K562 (cell line): ENCODE results near the gene DENND2A. TPM values are rescaled to one million over a fixed set of nuclear protein-coding genes. Genes with fewer than 3 reads are reported as not detected.

ENCODE experiments used
- ARHGAP35 ChIP-seq: fragments of 450-650 bp; IDR thresholded peaks from 2 replicates; pipeline ENCODE4 v1.6.1; 2018; ENCODE audit not compliant: partially characterized antibody
- C11orf30 ChIP-seq: fragments of 450-650 bp; IDR thresholded peaks from 2 replicates; pipeline ENCODE4 v1.6.1; 2016; ENCODE audit warnings: low read depth, mild to moderate bottlenecking
- CEBPB ChIP-seq: fragments of 450-650 bp; IDR thresholded peaks from 2 replicates; pipeline ENCODE4 v1.6.1; 2016; ENCODE audit warnings: missing genetic modification characterization, missing compliant biosample characterization
- E2F1 ChIP-seq: sonication (generic); formaldehyde crosslinking; IDR thresholded peaks from 2 replicates; pipeline ENCODE4 v1.8.1; 2023; ENCODE audit warnings: mild to moderate bottlenecking, missing genetic modification reagents, moderate library complexity
- EGR1 ChIP-seq: fragments of 450-650 bp; conservative IDR thresholded peaks from 2 replicates; pipeline ENCODE4 v1.6.1; 2017; ENCODE audit warnings: mild to moderate bottlenecking
- ELK1 ChIP-seq: sonication (generic); formaldehyde crosslinking; IDR thresholded peaks from 2 replicates; pipeline ENCODE4 v1.8.1; 2022; ENCODE audit warnings: missing genetic modification reagents
- FOSL1 ChIP-seq: fragments of 200-800 bp; sonication (Bioruptor generic); conservative IDR thresholded peaks from 2 replicates; pipeline ENCODE4 v1.6.1; 2016; ENCODE audit warnings: missing genetic modification characterization, missing compliant biosample characterization
- FOXK1 ChIP-seq: sonication (generic); formaldehyde crosslinking; IDR thresholded peaks from 2 replicates; pipeline ENCODE4 v1.8.0; 2022; ENCODE audit warnings: missing genetic modification reagents, mild to moderate bottlenecking, borderline replicate concordance
- FOXP1 ChIP-seq: sonication (generic); formaldehyde crosslinking; IDR thresholded peaks from 2 replicates; pipeline ENCODE4 v1.8.0; 2022; ENCODE audit warnings: mild to moderate bottlenecking, missing genetic modification reagents
- KDM1A ChIP-seq, 2 experiments: fragments of 450-650 bp; IDR thresholded peaks; 2 replicates each; pipeline ENCODE4 v1.6.1; 2016; ENCODE audit warnings: mild to moderate bottlenecking in 2 of 2
- LARP7 ChIP-seq: fragments of 450-650 bp; IDR thresholded peaks from 2 replicates; pipeline ENCODE4 v1.6.1; 2016
- MAFF ChIP-seq: IDR thresholded peaks from 2 replicates; pipeline ENCODE4 v1.6.1; 2012; ENCODE audit warnings: low read length, improper control_type of control experiment
- MXI1 ChIP-seq: IDR thresholded peaks from 2 replicates; pipeline ENCODE4 v1.6.1; 2011; ENCODE audit warnings: low read depth, mild to moderate bottlenecking, improper control_type of control experiment, low read length
- NFATC3 ChIP-seq: fragments of 450-650 bp; IDR thresholded peaks from 2 replicates; pipeline ENCODE4 v1.6.1; 2017; ENCODE audit warnings: mild to moderate bottlenecking
- PKNOX1 ChIP-seq: fragments of 450-650 bp; IDR thresholded peaks from 2 replicates; pipeline ENCODE4 v1.6.1; 2016
- THAP7 ChIP-seq: fragments of 250-450 bp; sonication (Bioruptor Pico); IDR thresholded peaks from 2 replicates; pipeline ENCODE4 v1.5.0; 2021
- ZBTB43 ChIP-seq: sonication (generic); formaldehyde crosslinking; IDR thresholded peaks from 2 replicates; pipeline ENCODE4 v1.8.0; 2023; ENCODE audit warnings: mild to moderate bottlenecking, missing genetic modification reagents
- ZKSCAN1 ChIP-seq: fragments of 150-350 bp; IDR thresholded peaks from 2 replicates; pipeline ENCODE4 v1.6.1; 2016; ENCODE audit warnings: low read depth, low read length
- ZNF263 ChIP-seq: sonication (generic); formaldehyde crosslinking; IDR thresholded peaks from 2 replicates; pipeline ENCODE4 v1.8.0; 2022; ENCODE audit warnings: mild to moderate bottlenecking, missing genetic modification reagents, borderline replicate concordance
- ZSCAN29 ChIP-seq: fragments of 450-650 bp; IDR thresholded peaks from 2 replicates; pipeline ENCODE4 v1.6.1; 2017
- polyA plus RNA-seq, 8 experiments: library from polyadenylated mRNA; depleted of rRNA in 4 of 8; stranded (reverse) in 5 of 8; unstranded in 3 of 8; fragments of >200 nt; fragmentation: Nextera tagmentation in 2 of 8; fragmentation: Illumina TruSeq in 1 of 8; extraction: Ambion mirVana in 2 of 8; extraction: Trizol in 1 of 8; gene quantifications; 2 replicates each; pipeline versions ENCODE4 v1.2.1 to v1.2.3, GENCODE V29; 2011 to 2014; ENCODE audit warnings: inconsistent platforms in 1 of 8, missing spikeins in 1 of 8
- total RNA-seq, 7 experiments: library from RNA; depleted of rRNA in 6 of 7; stranded (reverse); fragments of >200 nt in 6 of 7; fragmentation: Illumina TruSeq in 2 of 7; extraction: Trizol in 2 of 7; gene quantifications; 2 replicates each; pipeline versions ENCODE4 v1.2.1 to v1.2.3, GENCODE V29; 2011 to 2021; ENCODE audit warnings: low replicate concordance in 1 of 7

Gene DENND2A
- total and polyA plus RNA-seq, 9 of the 15 experiments (the other 6 are each of a cell fraction or from before 2014, with no cell fraction given), result not detected

GRCh38 chr7:140544388-140544826 lies 96.2 kb downstream of the DENND2A start (continued):
- TF ChIP-seq FOXP1 (0 out of 2 replicates have a peak, but pooled peaks have one; percentile 16), KDM1A (IDR thresholded peaks at IDR 0.05) (peak in 1 of 2 experiments; percentile 20; a peak in 2 of 4 replicates), PKNOX1 (0 out of 2 replicates have a peak, but pooled peaks have one; percentile 11), NFATC3 (no peak), C11orf30 (no peak), MXI1 (no peak), CEBPB (no peak), ZSCAN29 (no peak), MAFF (no peak), ARHGAP35 (no peak), E2F1 (CRISPR knock-in tag) (no peak), ZNF263 (no peak), ZBTB43 (CRISPR knock-in tag) (no peak), ZKSCAN1 (no peak), FOXK1 (CRISPR knock-in tag) (no peak), THAP7 (CRISPR knock-in tag) (no peak), EGR1 (peak; percentile 29; the same call in 1 of the 2 replicates), LARP7 (no peak), ELK1 (no peak), FOSL1 (tag) (0 out of 2 replicates have a peak, but pooled peaks have one; percentile 34)
